Astrocyte (in vitro differentiated cells and primary cell): ENCODE data around the gene PRSS22. TPM values are rescaled to one million over a fixed set of nuclear protein-coding genes. Genes with fewer than 3 reads are reported as not detected.

Experiments
- DNase-seq: peaks from one replicate; pipeline ENCODE4 v3.0.0-alpha.2; 2010; ENCODE audit warnings: low read depth
- FAIRE-seq: peaks from 2 replicates; lab custom pipeline; 2011; peaks lifted over from hg19 to GRCh38; lab: Jason Lieb, UNC
- H2AFZ ChIP-seq: 2 replicates; pipeline ENCODE4 v1.6.0; 2012; ENCODE audit warnings: low read depth, low read length, inconsistent platforms
- H3K27ac ChIP-seq: 2 replicates; pipeline ENCODE4 v1.5.1; 2011; ENCODE audit warnings: low read depth, low read length, inconsistent platforms
- H3K27me3 ChIP-seq: 2 replicates; pipeline ENCODE4 v1.6.0; 2011; ENCODE audit warnings: low read length, inconsistent platforms; ENCODE audit not compliant: insufficient read depth
- H3K36me3 ChIP-seq: 2 replicates; pipeline ENCODE4 v1.5.1; 2011; ENCODE audit warnings: low read length, inconsistent platforms; ENCODE audit not compliant: insufficient read depth
- H3K4me1 ChIP-seq: 2 replicates; pipeline ENCODE4 v1.5.1; 2011; ENCODE audit warnings: low read length, inconsistent platforms; ENCODE audit not compliant: insufficient read depth
- H3K4me2 ChIP-seq: 2 replicates; pipeline ENCODE4 v1.6.0; 2012; ENCODE audit warnings: low read length, inconsistent platforms
- H3K4me3 ChIP-seq: 2 replicates; pipeline ENCODE4 v1.5.1; 2011; ENCODE audit warnings: low read depth, mild to moderate bottlenecking, low read length, inconsistent platforms; ENCODE audit not compliant: insufficient read depth
- H3K79me2 ChIP-seq: 2 replicates; pipeline ENCODE4 v1.6.0; 2012; ENCODE audit warnings: mild to moderate bottlenecking, low read length, inconsistent platforms; ENCODE audit not compliant: insufficient read depth
- H3K9ac ChIP-seq: 2 replicates; pipeline ENCODE4 v1.6.0; 2012; ENCODE audit warnings: mild to moderate bottlenecking, low read length, inconsistent platforms
- H3K9me3 ChIP-seq: 2 replicates; pipeline ENCODE4 v1.5.1; 2012; ENCODE audit warnings: low read depth, mild to moderate bottlenecking, low read length, inconsistent platforms; ENCODE audit not compliant: insufficient read depth
- H4K20me1 ChIP-seq: 2 replicates; pipeline ENCODE4 v1.6.0; 2012; ENCODE audit warnings: low read length, inconsistent platforms; ENCODE audit not compliant: insufficient read depth
- H3K27ac Mint-ChIP-seq: one replicate; pipeline ENCODE4 v1.8.0; 2021; ENCODE audit warnings: mild to moderate bottlenecking, mixed read lengths; ENCODE audit not compliant: unreplicated experiment
- H3K27me3 Mint-ChIP-seq: one replicate; pipeline ENCODE4 v1.8.0; 2021; ENCODE audit warnings: low read depth, mixed read lengths; ENCODE audit not compliant: unreplicated experiment
- H3K36me3 Mint-ChIP-seq: one replicate; pipeline ENCODE4 v1.8.0; 2021; ENCODE audit warnings: low read depth, mixed read lengths; ENCODE audit not compliant: unreplicated experiment
- H3K4me1 Mint-ChIP-seq: one replicate; pipeline ENCODE4 v1.8.0; 2021; ENCODE audit warnings: low read depth, mixed read lengths; ENCODE audit not compliant: unreplicated experiment
- H3K4me3 Mint-ChIP-seq: one replicate; pipeline ENCODE4 v1.8.0; 2021; ENCODE audit warnings: mild to moderate bottlenecking, moderate library complexity, mixed read lengths; ENCODE audit not compliant: unreplicated experiment
- H3K9me3 Mint-ChIP-seq: one replicate; pipeline ENCODE4 v1.8.0; 2021; ENCODE audit warnings: mild to moderate bottlenecking, mixed read lengths; ENCODE audit not compliant: unreplicated experiment
- EZH2 ChIP-seq: IDR thresholded peaks from 2 replicates; pipeline ENCODE4 v1.6.1; 2012; ENCODE audit warnings: mild to moderate bottlenecking, low read length, inconsistent platforms; ENCODE audit not compliant: insufficient read depth
- total RNA-seq: library from RNA; stranded (reverse); gene quantifications from 2 replicates; pipeline ENCODE4 v1.2.1, GENCODE V29; 2021
- TF ChIP-seq, protein P1 (sequence below): IDR thresholded peaks from 2 replicates; pipeline ENCODE4 v1.5.1; 2011; ENCODE audit warnings: low read depth, mild to moderate bottlenecking, inconsistent platforms, low read length, moderate library complexity; ENCODE audit not compliant: insufficient read depth

The PRSS22 gene
- total RNA-seq, 1 donor from 2014 or later = 1.5 TPM

GRCh38 chr16:2853531-2854073, 4.4 kb downstream of the PRSS22 start:
- H3K36me3 Mint-ChIP-seq = no peaks in the 10 kb centered on the region
- H2AFZ ChIP-seq = no peak overlapping the region
- H3K36me3 ChIP-seq = no peaks in the 10 kb centered on the region
- peaks cover 2% of the 10 kb centered on the region for H3K4me1 Mint-ChIP-seq
- no peak overlapping the region for H3K4me3 Mint-ChIP-seq
- peaks cover 5% of the 10 kb centered on the region for H3K4me1 ChIP-seq
- H3K79me2 ChIP-seq = no peaks in the 10 kb centered on the region
- H3K27me3 ChIP-seq = peaks cover 6% of the 10 kb centered on the region
- no peak for TF ChIP-seq EZH2
- TF ChIP-seq, protein P1, sequence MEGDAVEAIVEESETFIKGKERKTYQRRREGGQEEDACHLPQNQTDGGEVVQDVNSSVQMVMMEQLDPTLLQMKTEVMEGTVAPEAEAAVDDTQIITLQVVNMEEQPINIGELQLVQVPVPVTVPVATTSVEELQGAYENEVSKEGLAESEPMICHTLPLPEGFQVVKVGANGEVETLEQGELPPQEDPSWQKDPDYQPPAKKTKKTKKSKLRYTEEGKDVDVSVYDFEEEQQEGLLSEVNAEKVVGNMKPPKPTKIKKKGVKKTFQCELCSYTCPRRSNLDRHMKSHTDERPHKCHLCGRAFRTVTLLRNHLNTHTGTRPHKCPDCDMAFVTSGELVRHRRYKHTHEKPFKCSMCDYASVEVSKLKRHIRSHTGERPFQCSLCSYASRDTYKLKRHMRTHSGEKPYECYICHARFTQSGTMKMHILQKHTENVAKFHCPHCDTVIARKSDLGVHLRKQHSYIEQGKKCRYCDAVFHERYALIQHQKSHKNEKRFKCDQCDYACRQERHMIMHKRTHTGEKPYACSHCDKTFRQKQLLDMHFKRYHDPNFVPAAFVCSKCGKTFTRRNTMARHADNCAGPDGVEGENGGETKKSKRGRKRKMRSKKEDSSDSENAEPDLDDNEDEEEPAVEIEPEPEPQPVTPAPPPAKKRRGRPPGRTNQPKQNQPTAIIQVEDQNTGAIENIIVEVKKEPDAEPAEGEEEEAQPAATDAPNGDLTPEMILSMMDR = no peak
- no peak overlapping the region for H3K4me3 ChIP-seq
- no peak overlapping the region for H3K9ac ChIP-seq
- no peak for DNase-seq
- H3K27ac ChIP-seq = no peak overlapping the region
- H3K9me3 Mint-ChIP-seq = peaks cover 5% of the 10 kb centered on the region
- no peaks in the 10 kb centered on the region for H4K20me1 ChIP-seq
- no peak overlapping the region for H3K27ac Mint-ChIP-seq
- no peak for FAIRE-seq
- H3K9me3 ChIP-seq = no peaks in the 10 kb centered on the region
- peaks cover 11% of the 10 kb centered on the region for H3K27me3 Mint-ChIP-seq
- H3K4me2 ChIP-seq = no peak overlapping the region

DNA sequence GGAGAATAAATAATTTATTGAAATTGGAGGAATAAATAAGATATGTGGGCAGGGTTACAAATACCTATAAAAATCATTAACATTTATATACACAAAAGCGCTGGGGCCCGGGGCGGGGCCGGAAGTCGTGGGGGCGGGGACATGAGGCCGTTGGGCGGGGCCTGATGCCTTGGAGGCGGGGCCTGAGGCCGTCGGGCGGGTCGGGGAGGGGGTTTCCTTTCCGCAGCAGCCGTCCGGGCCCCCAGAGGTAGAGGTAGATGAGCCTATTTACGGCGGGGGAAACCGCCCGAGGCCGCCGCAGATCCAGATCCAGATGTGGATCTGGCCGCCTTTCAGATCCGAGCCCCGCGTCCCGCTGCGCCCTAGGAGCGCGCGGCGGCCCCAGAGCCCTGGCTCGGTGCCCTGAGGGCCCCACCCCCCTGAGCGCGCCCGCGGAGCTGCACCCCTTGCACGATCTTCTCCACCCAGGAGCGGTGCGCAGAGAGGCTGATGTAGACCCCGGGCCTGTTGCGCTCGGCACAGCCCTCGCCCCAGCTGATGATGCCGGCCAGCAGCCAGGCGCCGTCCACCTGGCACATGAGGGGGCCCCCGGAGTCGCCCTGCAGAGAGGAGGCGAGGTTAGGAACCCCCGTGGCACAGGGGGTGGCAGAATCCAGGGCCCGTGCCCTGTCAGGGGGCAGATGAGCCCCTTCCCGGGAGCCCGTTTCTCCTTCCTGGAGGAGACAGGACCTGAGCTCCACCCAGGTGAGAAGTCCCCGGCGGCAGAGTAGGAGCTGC, 5.1 kb downstream of the PRSS22 start:
- no peak overlapping the region for H3K4me3 Mint-ChIP-seq
- Histone ChIP-seq H3K4me2 (no peak overlapping the region), H3K27ac (no peak overlapping the region), H2AFZ (no peak overlapping the region), H3K4me3 (no peak overlapping the region), H3K9ac (no peak overlapping the region), H3K4me1 (peaks cover 3% of the 10 kb centered on the region), H4K20me1 (no peaks in the 10 kb centered on the region), H3K36me3 (no peaks in the 10 kb centered on the region), H3K79me2 (no peaks in the 10 kb centered on the region), H3K9me3 (no peaks in the 10 kb centered on the region), H3K27me3 (peaks cover 6% of the 10 kb centered on the region)
- TF ChIP-seq EZH2 = no peak
- TF ChIP-seq, protein P1 = no peak
- H3K27me3 Mint-ChIP-seq = peaks cover 11% of the 10 kb centered on the region
- no peak for DNase-seq
- H3K9me3 Mint-ChIP-seq = peaks cover 5% of the 10 kb centered on the region
- FAIRE-seq = no peak
- no peaks in the 10 kb centered on the region for H3K36me3 Mint-ChIP-seq
- H3K27ac Mint-ChIP-seq = no peak overlapping the region
- peaks cover 2% of the 10 kb centered on the region for H3K4me1 Mint-ChIP-seq
